HepG2 (cell line): Measurements from ENCODE around the gene OAS2. TPM values are rescaled to one million over a fixed set of nuclear protein-coding genes. Genes with fewer than 3 reads are reported as not detected.

Source experiments
- ATAC-seq: fragments of 200-7000 bp; cut with Tn5 transposase; 3 replicates; pipeline ENCODE4 v1.9.1; 2020; ENCODE audit warnings: mild to moderate bottlenecking, moderate library complexity
- BruUV-seq: library from RNA; stranded (reverse); fragments of 400-500 nt; replicated peaks from 2 replicates; lab custom pipeline; 2021; lab: Mats Ljungman, UMichigan
- CTCF ChIA-PET: fragments of 300-600 bp; formaldehyde crosslinking; extraction: SDS; loops from one replicate; lab custom pipeline; 2021; ENCODE audit warnings: low total read pairs, inconsistent platforms, low intra/inter-chr PET ratio; lab: Yijun Ruan, JAX
- POLR2A ChIA-PET: fragments of 350-600 bp; sonication (Branson Sonifier 250); formaldehyde crosslinking; loops from one replicate; lab custom pipeline; 2020; ENCODE audit warnings: antibody characterized with exemption, inconsistent platforms; lab: Yijun Ruan, JAX
- DNase-seq: peaks from one replicate; pipeline ENCODE4 v3.0.0-alpha.2; 2015; ENCODE audit warnings: low spot score
- FAIRE-seq: peaks from 3 replicates; lab custom pipeline; 2011; peaks lifted over from hg19 to GRCh38; lab: Jason Lieb, UNC
- H2AFZ ChIP-seq: one replicate; pipeline ENCODE4 v1.6.1; 2011; ENCODE audit warnings: low read length, inconsistent platforms
- H3K27ac ChIP-seq: fragments of 300-600 bp; 3 replicates; pipeline ENCODE4 v1.8.0; 2011; ENCODE audit warnings: mixed run types, mild to moderate bottlenecking, mixed read lengths, low read length, inconsistent platforms; ENCODE audit not compliant: insufficient read depth; ENCODE audit errors: extremely low read length
- H3K27me3 ChIP-seq, 2 experiments: fragments of 200-600 bp in 1 of 2; 2 replicates in 1 of 2; 3 replicates in 1 of 2; pipeline versions ENCODE4 v1.6.0 to v1.8.0; 2011; ENCODE audit warnings: low read length in 2 of 2, mild to moderate bottlenecking in 2 of 2, moderate library complexity in 2 of 2, inconsistent platforms in 1 of 2; ENCODE audit not compliant: insufficient read depth in 2 of 2, control insufficient read depth in 1 of 2
- H3K36me3 ChIP-seq, 2 experiments: fragments of 200-600 bp in 1 of 2; replicated peaks in 1 of 2; 2 replicates in 1 of 2; 3 replicates in 1 of 2; pipeline versions ENCODE4 v1.5.1 to v1.8.0; 2011; ENCODE audit warnings: low read length in 2 of 2, inconsistent platforms in 1 of 2; ENCODE audit not compliant: insufficient read depth in 2 of 2, control insufficient read depth in 1 of 2
- H3K4me1 ChIP-seq: 2 replicates; pipeline ENCODE4 v1.5.1; 2012; ENCODE audit warnings: low read length, inconsistent platforms; ENCODE audit not compliant: insufficient read depth
- H3K4me2 ChIP-seq: 2 replicates; pipeline ENCODE4 v1.6.0; 2011; ENCODE audit warnings: low read depth, low read length, inconsistent platforms
- H3K4me3 ChIP-seq, 3 experiments: fragments of 200-600 bp in 1 of 3; sonication (generic), shearing (Covaris generic) in 1 of 3; replicated peaks in 1 of 3; 2 replicates each; pipeline ENCODE4 v1.5.1; 2011 to 2016; ENCODE audit warnings: low read length in 3 of 3, inconsistent platforms in 2 of 3, low read depth in 2 of 3, mild to moderate bottlenecking in 2 of 3, control low read depth in 1 of 3, mixed read lengths in 1 of 3; ENCODE audit not compliant: insufficient read depth in 1 of 3
- H3K79me2 ChIP-seq: one replicate; pipeline ENCODE4 v1.6.1; 2011; ENCODE audit warnings: low read length, inconsistent platforms; ENCODE audit not compliant: insufficient read depth
- H3K9ac ChIP-seq: 2 replicates; pipeline ENCODE4 v1.6.0; 2011; ENCODE audit warnings: mild to moderate bottlenecking, low read depth, low read length, inconsistent platforms; ENCODE audit not compliant: insufficient read depth
- H3K9me3 ChIP-seq: 2 replicates; pipeline ENCODE4 v1.5.1; 2012; ENCODE audit warnings: mild to moderate bottlenecking, low read length
- H4K20me1 ChIP-seq: 2 replicates; pipeline ENCODE4 v1.6.0; 2011; ENCODE audit warnings: inconsistent platforms, mild to moderate bottlenecking, low read length, moderate library complexity; ENCODE audit not compliant: insufficient read depth
- CTCF ChIP-seq: sonication (generic); formaldehyde crosslinking; IDR thresholded peaks from 2 replicates; pipeline ENCODE4 v1.5.0; 2020; ENCODE audit warnings: mild to moderate bottlenecking, missing genetic modification reagents, moderate library complexity
- HHEX ChIP-seq: IDR thresholded peaks from 2 replicates; pipeline ENCODE4 v1.6.1; 2016; ENCODE audit warnings: control low read depth
- RAD21 ChIP-seq: fragments of 450-650 bp; formaldehyde crosslinking; IDR thresholded peaks from 2 replicates; pipeline ENCODE4 v1.5.0; 2020; ENCODE audit warnings: mild to moderate bottlenecking
- SMC3 ChIP-seq: IDR thresholded peaks from 2 replicates; pipeline ENCODE4 v1.6.1; 2011; ENCODE audit warnings: low read length, improper control_type of control experiment
- STAG1 ChIP-seq: sonication (generic); formaldehyde crosslinking; IDR thresholded peaks from 2 replicates; pipeline ENCODE4 v1.4.0; 2020; ENCODE audit warnings: missing genetic modification reagents
- ZNF558 ChIP-seq: sonication (generic); formaldehyde crosslinking; IDR thresholded peaks from 2 replicates; pipeline ENCODE4 v1.9.0; 2022; ENCODE audit warnings: mild to moderate bottlenecking, missing genetic modification reagents, borderline replicate concordance
- WGBS: methylation state at CpG from one replicate; pipeline ENCODE4 v1.1.6; 2017; ENCODE audit warnings: low lambda C conversion rate; 5-methylcytosine and 5-hydroxymethylcytosine counted together
- in situ Hi-C: cut with HindIII; loops from 2 replicates; pipeline ENCODE4 v1.10.0; 2017; ENCODE audit warnings: low pct_unique_long_range_greater_than_20kb; ENCODE audit not compliant: extremely low pct_ligation_motif_present
- intact Hi-C: fragments of 100-400 bp; cut with micrococcal nuclease; formaldehyde crosslinking; loops from one replicate; pipeline ENCODE4 v1.10.0; 2022; ENCODE audit not compliant: unreplicated experiment
- polyA plus RNA-seq, 8 experiments: library from polyadenylated mRNA; depleted of rRNA in 3 of 8; stranded (reverse) in 7 of 8; unstranded in 1 of 8; fragments of >200 nt; fragmentation: Illumina TruSeq in 4 of 8; extraction: Trizol in 4 of 8; gene quantifications; 2 replicates each; pipeline versions ENCODE4 v1.2.1 to v1.2.3, GENCODE V29; 2011 to 2016; ENCODE audit warnings: low read depth in 4 of 8, missing spikeins in 1 of 8, mixed read lengths in 1 of 8; ENCODE audit not compliant: insufficient read depth in 1 of 8
- total RNA-seq, 5 experiments: library from RNA; depleted of rRNA; stranded (reverse); fragments of >200 nt; fragmentation: Illumina TruSeq; extraction: Trizol; gene quantifications; 2 replicates each; pipeline ENCODE4 v1.2.3, GENCODE V29; 2016; ENCODE audit warnings: low read depth in 1 of 5
- TF ChIP-seq, protein P1 (sequence below): IDR thresholded peaks from 2 replicates; pipeline ENCODE4 v1.6.1; 2016; ENCODE audit warnings: missing compliant biosample characterization, missing genetic modification reagents, borderline replicate concordance

Gene OAS2
- total and polyA plus RNA-seq, 2 of the 13 experiments (the other 11 are each of a cell fraction or from before 2014, with no cell fraction given) = 0.05 to 0.24 TPM

DNA sequence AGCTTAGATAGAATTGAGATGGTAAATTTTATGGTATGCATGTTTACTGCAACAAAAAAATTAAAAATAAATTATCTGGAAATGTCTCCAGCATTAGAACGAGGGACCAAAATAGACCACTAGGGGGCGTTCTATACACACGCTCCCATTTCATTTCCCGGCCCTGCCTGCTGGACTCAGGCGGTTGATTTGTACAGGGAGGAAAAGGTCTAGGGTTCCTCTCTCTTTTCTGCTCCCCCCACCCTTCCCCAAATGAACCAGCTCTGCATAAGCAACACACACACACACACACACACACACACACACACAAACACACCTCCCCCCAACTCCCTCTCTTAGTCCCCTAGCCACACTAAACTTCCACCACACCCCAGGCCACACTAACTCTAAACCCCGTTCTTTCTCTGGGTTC lies 70.4 kb downstream of the OAS2 start:
- in situ Hi-C loops = loop anchor here (5.0 kb wide), 2 partner anchors 49 to 109 kb away; no protein-coding TSS in a partner anchor
- no peaks in the 10 kb centered on the region for H4K20me1 ChIP-seq
- H3K27ac ChIP-seq = no peak overlapping the region
- no peak overlapping the region for H3K4me2 ChIP-seq
- WGBS = 3% methylated on average over 6 of the region's 6 CpGs
- no peaks in the 10 kb centered on the region for H3K79me2 ChIP-seq
- no peaks in the 10 kb centered on the region for H3K36me3 ChIP-seq
- FAIRE-seq (peak; percentile 67), ATAC-seq (peak; percentile 85), DNase-seq (peak; percentile 40)
- ChIA-PET CTCF (interaction anchor here (1.5 to 3.5 kb wide), 6 partner anchors 44 to 126 kb away, joined by 3 to 43 read pairs (median 10); partner anchors contain the start of gene CFAP73), POLR2A (no interaction called here)
- no peak overlapping the region for H3K9ac ChIP-seq
- no peak overlapping the region for H3K4me3 ChIP-seq
- no peaks in the 10 kb centered on the region for H3K4me1 ChIP-seq
- intact Hi-C loops = loop anchor here (1.0 to 2.0 kb wide), 3 partner anchors 50 to 126 kb away; no protein-coding TSS in a partner anchor
- H3K9me3 ChIP-seq = no peaks in the 10 kb centered on the region
- no TSS peak for BruUV-seq
- TF ChIP-seq CTCF (peak; percentile 78), SMC3 (peak; percentile 89), STAG1 (peak; percentile 84), ZNF558 (no peak), HHEX (no peak), RAD21 (CRISPR knock-in tag) (peak; percentile 71)
- TF ChIP-seq, protein P1, sequence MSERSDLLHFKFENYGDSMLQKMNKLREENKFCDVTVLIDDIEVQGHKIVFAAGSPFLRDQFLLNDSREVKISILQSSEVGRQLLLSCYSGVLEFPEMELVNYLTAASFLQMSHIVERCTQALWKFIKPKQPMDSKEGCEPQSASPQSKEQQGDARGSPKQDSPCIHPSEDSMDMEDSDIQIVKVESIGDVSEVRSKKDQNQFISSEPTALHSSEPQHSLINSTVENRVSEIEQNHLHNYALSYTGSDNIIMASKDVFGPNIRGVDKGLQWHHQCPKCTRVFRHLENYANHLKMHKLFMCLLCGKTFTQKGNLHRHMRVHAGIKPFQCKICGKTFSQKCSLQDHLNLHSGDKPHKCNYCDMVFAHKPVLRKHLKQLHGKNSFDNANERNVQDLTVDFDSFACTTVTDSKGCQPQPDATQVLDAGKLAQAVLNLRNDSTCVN (CRISPR knock-in tag) = no peak
- peaks cover 1 to 3% of the 10 kb centered on the region in 2 experiments; a peak in 1 of 5 replicates for H3K27me3 ChIP-seq
- no peak overlapping the region for H2AFZ ChIP-seq
